OCI-LY1 (cell line): ENCODE measurements around the gene CEP97.
"Not testable (repeated sequence)": the region's sequence is repeated elsewhere in the genome, so short reads cannot be mapped to it uniquely, and the experiment has no call there.

ENCODE experiments used
- H2AFZ ChIP-seq: fragments of 200-600 bp; sonication (generic), shearing (Covaris generic); 2 replicates; pipeline ENCODE4 v1.6.0; 2014; ENCODE audit warnings: antibody characterized with exemption, mild to moderate bottlenecking, low read length
- H3F3A ChIP-seq: fragments of 200-600 bp; sonication (generic), shearing (Covaris generic); 2 replicates; pipeline ENCODE4 v1.6.0; 2014; ENCODE audit warnings: mild to moderate bottlenecking, antibody characterized with exemption, low read length, moderate library complexity; ENCODE audit not compliant: insufficient read depth
- H3K27ac ChIP-seq: fragments of 200-600 bp; sonication (generic); 2 replicates; pipeline ENCODE4 v1.5.1; 2014; ENCODE audit warnings: low read length, mixed run types, mild to moderate bottlenecking, low read depth; ENCODE audit not compliant: poor library complexity, severe bottlenecking
- H3K27me3 ChIP-seq: fragments of 200-600 bp; sonication (generic); 2 replicates; pipeline ENCODE4 v1.6.0; 2014; ENCODE audit warnings: antibody characterized with exemption, mild to moderate bottlenecking, low read length, moderate library complexity; ENCODE audit not compliant: insufficient read depth
- H3K36me3 ChIP-seq: fragments of 200-600 bp; sonication (generic); 2 replicates; pipeline ENCODE4 v1.6.1; 2014; ENCODE audit warnings: mild to moderate bottlenecking, antibody characterized with exemption, low read length, moderate library complexity, mixed read lengths; ENCODE audit not compliant: insufficient read depth
- H3K4me1 ChIP-seq: fragments of 200-600 bp; sonication (generic); 2 replicates; pipeline ENCODE4 v1.5.1; 2014; ENCODE audit warnings: mild to moderate bottlenecking, low read length, moderate library complexity; ENCODE audit not compliant: insufficient read depth, severe bottlenecking
- H3K4me2 ChIP-seq: fragments of 200-600 bp; sonication (generic), shearing (Covaris generic); 2 replicates; pipeline ENCODE4 v1.6.1; 2014; ENCODE audit warnings: low read length
- H3K4me3 ChIP-seq: fragments of 200-600 bp; sonication (generic); 2 replicates; pipeline ENCODE4 v1.5.1; 2014; ENCODE audit warnings: low read length, low read depth, mild to moderate bottlenecking, mixed read lengths; ENCODE audit not compliant: poor library complexity, severe bottlenecking
- H3K79me2 ChIP-seq: fragments of 200-600 bp; shearing (Covaris generic); 2 replicates; pipeline ENCODE4 v1.6.1; 2016; ENCODE audit warnings: mixed run types, low read length, mixed read lengths; ENCODE audit not compliant: insufficient read depth
- H3K9ac ChIP-seq: fragments of 200-600 bp; sonication (generic), shearing (Covaris generic); 2 replicates; pipeline ENCODE4 v1.6.1; 2014; ENCODE audit warnings: mild to moderate bottlenecking, low read length, mixed read lengths
- H3K9me2 ChIP-seq: fragments of 200-600 bp; sonication (generic), shearing (Covaris generic); 2 replicates; pipeline ENCODE4 v1.6.1; 2014; ENCODE audit warnings: low read depth, mild to moderate bottlenecking, low read length, mixed read lengths
- H3K9me3 ChIP-seq: fragments of 200-600 bp; shearing (Covaris generic); 2 replicates; pipeline ENCODE4 v1.6.1; 2014; ENCODE audit warnings: low read length, mixed read lengths
- H4K20me1 ChIP-seq: fragments of 200-600 bp; sonication (generic), shearing (Covaris generic); 2 replicates; pipeline ENCODE4 v1.6.0; 2016; ENCODE audit warnings: mild to moderate bottlenecking, low read length; ENCODE audit not compliant: insufficient read depth
- EZH2 ChIP-seq: fragments of 200-600 bp; sonication (generic), shearing (Covaris generic); IDR thresholded peaks from 2 replicates; pipeline ENCODE4 v1.8.0; 2017; ENCODE audit warnings: borderline replicate concordance, mixed run types, mild to moderate bottlenecking, antibody characterized with exemption, low read length, moderate library complexity, mixed read lengths
- TF ChIP-seq, protein P1 (sequence below): fragments of 200-600 bp; sonication (generic), shearing (Covaris generic); IDR thresholded peaks from 2 replicates; pipeline ENCODE4 v1.5.1; 2017; ENCODE audit warnings: mild to moderate bottlenecking, antibody characterized with exemption, low read length, moderate library complexity, mixed read lengths

Gene CEP97

DNA sequence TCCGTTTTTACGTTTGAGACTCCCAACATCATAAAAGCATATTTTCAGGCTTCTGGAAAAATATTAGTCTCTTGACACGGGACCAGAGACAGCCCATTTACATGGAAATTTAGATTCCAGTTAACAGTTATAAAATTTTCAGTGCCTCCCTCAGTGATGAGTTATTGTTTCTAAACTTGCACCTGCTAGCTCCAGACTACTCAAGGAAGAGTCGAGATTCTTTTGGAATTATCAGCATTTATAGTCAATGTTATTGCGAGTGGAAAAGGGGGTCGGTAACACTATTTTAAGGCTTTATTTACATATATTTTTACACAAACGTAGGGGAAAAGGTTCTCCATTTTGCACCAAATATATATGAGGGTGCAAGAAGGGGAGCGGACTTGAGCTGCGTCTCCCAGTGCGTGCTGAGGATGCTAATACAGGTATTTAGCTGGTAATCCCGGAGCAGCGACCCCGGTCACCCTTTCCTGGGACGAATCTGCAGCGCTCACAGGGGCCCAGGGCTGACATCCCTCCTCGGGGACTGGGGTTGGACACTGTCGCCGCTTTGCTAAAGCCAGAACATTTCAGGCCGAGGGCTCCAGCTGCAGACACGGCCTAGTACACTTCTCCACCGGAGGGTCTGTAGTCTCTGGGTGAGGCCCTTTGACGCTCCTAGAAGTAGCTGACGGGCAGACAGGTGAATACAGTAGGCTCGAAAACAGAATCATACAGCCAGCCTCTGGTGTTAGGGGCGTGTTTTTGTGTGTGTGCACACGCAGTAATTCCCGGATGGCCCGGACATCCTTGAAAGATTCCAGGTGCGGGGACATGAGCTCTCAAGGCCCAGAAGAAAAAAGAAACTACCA lies 46.8 kb upstream of the CEP97 start:
- Histone ChIP-seq H3K4me1 (peaks cover 30% of the 10 kb centered on the region), H3K9ac (peak overlapping the region; percentile 74), H3K9me3 (no peaks in the 10 kb centered on the region), H3F3A (peaks cover 15% of the 10 kb centered on the region), H4K20me1 (no peaks in the 10 kb centered on the region), H3K4me2 (peak overlapping the region; percentile 96), H3K9me2 (no peaks in the 10 kb centered on the region), H3K79me2 (peaks cover 33% of the 10 kb centered on the region), H3K36me3 (peaks cover 28% of the 10 kb centered on the region), H3K27me3 (no peaks in the 10 kb centered on the region), H3K4me3 (peak overlapping the region; percentile 76), H2AFZ (no peak overlapping the region), H3K27ac (peak overlapping the region; percentile 80)
- TF ChIP-seq, protein P1, sequence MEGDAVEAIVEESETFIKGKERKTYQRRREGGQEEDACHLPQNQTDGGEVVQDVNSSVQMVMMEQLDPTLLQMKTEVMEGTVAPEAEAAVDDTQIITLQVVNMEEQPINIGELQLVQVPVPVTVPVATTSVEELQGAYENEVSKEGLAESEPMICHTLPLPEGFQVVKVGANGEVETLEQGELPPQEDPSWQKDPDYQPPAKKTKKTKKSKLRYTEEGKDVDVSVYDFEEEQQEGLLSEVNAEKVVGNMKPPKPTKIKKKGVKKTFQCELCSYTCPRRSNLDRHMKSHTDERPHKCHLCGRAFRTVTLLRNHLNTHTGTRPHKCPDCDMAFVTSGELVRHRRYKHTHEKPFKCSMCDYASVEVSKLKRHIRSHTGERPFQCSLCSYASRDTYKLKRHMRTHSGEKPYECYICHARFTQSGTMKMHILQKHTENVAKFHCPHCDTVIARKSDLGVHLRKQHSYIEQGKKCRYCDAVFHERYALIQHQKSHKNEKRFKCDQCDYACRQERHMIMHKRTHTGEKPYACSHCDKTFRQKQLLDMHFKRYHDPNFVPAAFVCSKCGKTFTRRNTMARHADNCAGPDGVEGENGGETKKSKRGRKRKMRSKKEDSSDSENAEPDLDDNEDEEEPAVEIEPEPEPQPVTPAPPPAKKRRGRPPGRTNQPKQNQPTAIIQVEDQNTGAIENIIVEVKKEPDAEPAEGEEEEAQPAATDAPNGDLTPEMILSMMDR, result no peak
- no peak for TF ChIP-seq EZH2

DNA sequence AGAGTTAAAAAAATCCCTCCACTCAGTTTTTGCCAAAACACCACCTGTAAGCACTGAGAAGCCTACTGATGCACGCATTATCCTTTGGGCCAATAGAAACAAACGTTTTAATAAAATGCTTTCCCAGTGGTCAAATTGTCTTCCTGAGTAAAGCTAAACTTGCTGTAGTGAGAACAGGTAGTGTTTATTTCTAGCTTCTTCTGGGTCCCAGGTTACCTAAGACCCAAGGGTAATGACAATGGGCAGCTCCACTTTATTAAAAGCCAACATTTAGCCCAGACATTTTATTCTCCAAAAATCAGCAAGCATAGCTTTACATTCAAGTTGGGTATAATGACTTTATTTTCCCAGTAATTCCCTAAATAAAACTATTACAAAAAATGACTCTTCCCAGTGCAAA lies 45.6 kb upstream of the CEP97 start:
- not testable (repeated sequence) for H3K4me2 ChIP-seq, H3K9ac ChIP-seq, H3K9me2 ChIP-seq, H3K27me3 ChIP-seq, H2AFZ ChIP-seq, H3K27ac ChIP-seq, H4K20me1 ChIP-seq, H3K9me3 ChIP-seq, H3K4me3 ChIP-seq
- Histone ChIP-seq H3K4me1 (peaks cover 36% of the 10 kb centered on the region), H3K79me2 (peaks cover 29% of the 10 kb centered on the region), H3F3A (peaks cover 18% of the 10 kb centered on the region), H3K36me3 (peaks cover 40% of the 10 kb centered on the region)

DNA sequence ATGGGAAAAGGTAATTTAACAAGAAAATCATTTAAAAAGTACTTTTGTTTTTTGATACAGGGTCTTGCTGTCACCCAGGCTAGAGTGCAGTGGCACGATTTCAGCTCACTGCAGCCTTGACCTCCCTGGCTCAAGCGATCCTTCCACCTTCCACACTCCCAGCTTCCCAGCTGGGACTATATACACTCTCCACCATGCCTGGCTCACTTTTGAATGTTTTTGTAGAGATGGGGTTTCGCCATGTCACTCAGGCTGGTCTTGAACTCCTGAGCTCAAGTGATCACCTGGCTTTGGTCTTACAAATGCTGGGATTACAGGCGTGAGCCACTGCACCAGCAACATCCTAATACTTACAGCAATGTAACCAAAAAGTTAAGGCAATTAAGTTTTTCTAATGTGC lies 43.9 kb upstream of the CEP97 start:
- H3K79me2 ChIP-seq, result peaks cover 29% of the 10 kb centered on the region
- no peaks in the 10 kb centered on the region for H4K20me1 ChIP-seq
- no peaks in the 10 kb centered on the region for H3K27me3 ChIP-seq

More for the DNA sequence above, 43.9 kb upstream of the CEP97 start:
- Histone ChIP-seq H3F3A (peaks cover 18% of the 10 kb centered on the region), H3K9me3 (no peaks in the 10 kb centered on the region), H3K9me2 (no peaks in the 10 kb centered on the region), H3K36me3 (peaks cover 56% of the 10 kb centered on the region), H3K4me3 (no peak overlapping the region), H2AFZ (no peak overlapping the region), H3K9ac (no peak overlapping the region), H3K27ac (no peak overlapping the region), H3K4me1 (peaks cover 37% of the 10 kb centered on the region), H3K4me2 (no peak overlapping the region)
- TF ChIP-seq, protein P1, result no peak
- TF ChIP-seq EZH2, result no peak
